ENCODE results near the gene UXS1. TPM values are rescaled to one million over a fixed set of nuclear protein-coding genes. Genes with fewer than 3 reads are reported as not detected.

UXS1 gene
- total and polyA plus RNA-seq, 2 of the 8 experiments (the other 6 are each of a cell fraction or from before 2014, with no cell fraction given), result 44.5 to 63.4 TPM

DNA sequence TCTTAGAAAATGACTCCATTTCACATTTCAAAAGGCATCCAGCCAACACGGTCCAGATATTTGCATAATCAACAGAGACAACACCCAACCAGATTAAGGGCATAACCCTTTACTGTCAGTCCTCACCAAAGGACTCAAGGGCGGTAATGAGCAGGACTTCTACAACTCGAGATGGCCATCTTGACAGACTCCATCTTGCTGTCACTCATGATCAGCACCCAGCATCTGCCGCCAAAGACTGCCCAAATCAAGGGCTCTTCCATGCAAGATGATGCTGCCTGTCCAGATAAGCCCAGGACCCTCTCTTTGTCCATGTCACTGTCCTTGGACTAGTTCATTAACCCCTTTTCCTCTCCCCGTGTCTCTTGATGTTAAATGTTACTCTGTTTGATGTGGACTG lies 77.9 kb downstream of the UXS1 start (continued):
- TF ChIP-seq, protein P1, sequence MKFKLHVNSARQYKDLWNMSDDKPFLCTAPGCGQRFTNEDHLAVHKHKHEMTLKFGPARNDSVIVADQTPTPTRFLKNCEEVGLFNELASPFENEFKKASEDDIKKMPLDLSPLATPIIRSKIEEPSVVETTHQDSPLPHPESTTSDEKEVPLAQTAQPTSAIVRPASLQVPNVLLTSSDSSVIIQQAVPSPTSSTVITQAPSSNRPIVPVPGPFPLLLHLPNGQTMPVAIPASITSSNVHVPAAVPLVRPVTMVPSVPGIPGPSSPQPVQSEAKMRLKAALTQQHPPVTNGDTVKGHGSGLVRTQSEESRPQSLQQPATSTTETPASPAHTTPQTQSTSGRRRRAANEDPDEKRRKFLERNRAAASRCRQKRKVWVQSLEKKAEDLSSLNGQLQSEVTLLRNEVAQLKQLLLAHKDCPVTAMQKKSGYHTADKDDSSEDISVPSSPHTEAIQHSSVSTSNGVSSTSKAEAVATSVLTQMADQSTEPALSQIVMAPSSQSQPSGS (IDR thresholded peaks at IDR 0.05; ENCODE audit: low read length), result no peak

Measured in H1 (cell line).